ENCODE results near the gene BCL2L13. TPM values are rescaled to one million over a fixed set of nuclear protein-coding genes. Genes with fewer than 3 reads are reported as not detected.

BCL2L13 gene
- total RNA-seq, 1 donor from 2014 or later: 34.6 TPM

- intact Hi-C loops (cut with micrococcal nuclease): no loop called here
- Mint-ChIP-seq H3K27ac (no peak overlapping the region), H3K36me3 (ENCODE audit: low read depth) (peaks cover 8% of the 10 kb centered on the region), H3K4me3 (no peak overlapping the region), H3K27me3 (ENCODE audit: insufficient read depth) (peaks cover 38% of the 10 kb centered on the region), H3K9me3 (no peaks in the 10 kb centered on the region), H3K4me1 (ENCODE audit: low read depth) (peaks cover 51% of the 10 kb centered on the region)
- DNase-seq (ENCODE audit: low spot score): no peak
Observed at GRCh38 chr22:17769013-17769715, 130.6 kb downstream of the BCL2L13 start.

GRCh38 chr22:17769716-17770082 lies 131.1 kb downstream of the BCL2L13 start:
- Mint-ChIP-seq H3K4me1 (ENCODE audit: low read depth) (peaks cover 45% of the 10 kb centered on the region), H3K9me3 (no peaks in the 10 kb centered on the region), H3K27me3 (ENCODE audit: insufficient read depth) (peaks cover 32% of the 10 kb centered on the region), H3K27ac (no peak overlapping the region), H3K36me3 (ENCODE audit: low read depth) (peaks cover 8% of the 10 kb centered on the region), H3K4me3 (no peak overlapping the region)
- no peak for DNase-seq (ENCODE audit: low spot score)
- intact Hi-C loops (cut with micrococcal nuclease): loop anchor here (5.0 to 10.0 kb wide), 3 partner anchors 402 to 682 kb away; partner anchors contain the start of gene CECR2

- Mint-ChIP-seq H3K27me3 (ENCODE audit: insufficient read depth) (peaks cover 25% of the 10 kb centered on the region), H3K36me3 (ENCODE audit: low read depth) (peaks cover 8% of the 10 kb centered on the region), H3K4me1 (ENCODE audit: low read depth) (peaks cover 45% of the 10 kb centered on the region), H3K9me3 (no peaks in the 10 kb centered on the region), H3K4me3 (no peak overlapping the region), H3K27ac (no peak overlapping the region)
- DNase-seq (ENCODE audit: low spot score): no peak
- intact Hi-C loops (cut with micrococcal nuclease): loop anchor here (5.0 to 10.0 kb wide), 3 partner anchors 403 to 683 kb away; partner anchors contain the start of gene CECR2
Observed at GRCh38 chr22:17770180-17771077, 131.9 kb downstream of the BCL2L13 start.

- Mint-ChIP-seq H3K9me3 (no peaks in the 10 kb centered on the region), H3K27me3 (ENCODE audit: insufficient read depth) (peaks cover 18% of the 10 kb centered on the region), H3K4me1 (ENCODE audit: low read depth) (peaks cover 58% of the 10 kb centered on the region), H3K4me3 (peak overlapping the region; percentile 79), H3K36me3 (ENCODE audit: low read depth) (peaks cover 6% of the 10 kb centered on the region), H3K27ac (no peak overlapping the region)
- intact Hi-C loops (cut with micrococcal nuclease): loop anchor here (5.0 to 10.0 kb wide), 3 partner anchors 405 to 685 kb away; partner anchors contain the start of gene CECR2
- DNase-seq (ENCODE audit: low spot score): no peak
Observed at GRCh38 chr22:17772249-17772957, 133.8 kb downstream of the BCL2L13 start.

GRCh38 chr22:17772958-17773605 lies 134.5 kb downstream of the BCL2L13 start:
- Mint-ChIP-seq H3K4me1 (ENCODE audit: low read depth) (peaks cover 58% of the 10 kb centered on the region), H3K36me3 (ENCODE audit: low read depth) (peaks cover 2% of the 10 kb centered on the region)
- intact Hi-C loops (cut with micrococcal nuclease): loop anchor here (5.0 to 10.0 kb wide), 3 partner anchors 406 to 686 kb away; partner anchors contain the start of gene CECR2

GRCh38 chr22:17773606-17774205 lies 135.1 kb downstream of the BCL2L13 start:
- DNase-seq (ENCODE audit: low spot score): peak; percentile 67
- intact Hi-C loops (cut with micrococcal nuclease): loop anchor here (5.0 to 10.0 kb wide), 3 partner anchors 406 to 686 kb away; partner anchors contain the start of gene CECR2
- Mint-ChIP-seq H3K9me3 (no peaks in the 10 kb centered on the region), H3K4me1 (ENCODE audit: low read depth) (peaks cover 63% of the 10 kb centered on the region), H3K27ac (peak overlapping the region; percentile 65), H3K27me3 (ENCODE audit: insufficient read depth) (peaks cover 14% of the 10 kb centered on the region), H3K36me3 (ENCODE audit: low read depth) (peaks cover 2% of the 10 kb centered on the region), H3K4me3 (peak overlapping the region; percentile 79)

More at GRCh38 chr22:17772958-17773605, 134.5 kb downstream of the BCL2L13 start:
- DNase-seq (ENCODE audit: low spot score): no peak
- H3K9me3 Mint-ChIP-seq: no peaks in the 10 kb centered on the region
- H3K4me3 Mint-ChIP-seq: peak overlapping the region; percentile 79
- peak overlapping the region; percentile 65 for H3K27ac Mint-ChIP-seq
- peaks cover 14% of the 10 kb centered on the region for H3K27me3 Mint-ChIP-seq (ENCODE audit: insufficient read depth)

GRCh38 chr22:17774206-17774925 lies 135.8 kb downstream of the BCL2L13 start, which contains the start of gene BID:
Gene BID (minus strand): TSS chr22:17774469. CDS start chr22:17750116, 24,353 bp downstream.
- no peaks in the 10 kb centered on the region for H3K9me3 Mint-ChIP-seq
- peaks cover 3% of the 10 kb centered on the region for H3K36me3 Mint-ChIP-seq (ENCODE audit: low read depth)
- H3K4me1 Mint-ChIP-seq (ENCODE audit: low read depth): peaks cover 69% of the 10 kb centered on the region
- H3K27ac Mint-ChIP-seq: peak within 1 kb of the TSS; percentile 65
- peak within 1 kb of the TSS; percentile 79 for H3K4me3 Mint-ChIP-seq
- intact Hi-C loops (cut with micrococcal nuclease): loop anchor here (5.0 to 10.0 kb wide), 3 partner anchors 407 to 687 kb away; partner anchors contain the start of gene CECR2
- H3K27me3 Mint-ChIP-seq (ENCODE audit: insufficient read depth): peaks cover 14% of the 10 kb centered on the region
- peak; percentile 38 for DNase-seq (ENCODE audit: low spot score)

GRCh38 chr22:17774926-17775685 lies 136.5 kb downstream of the BCL2L13 start:
- Mint-ChIP-seq H3K4me3 (peak overlapping the region; percentile 73), H3K4me1 (ENCODE audit: low read depth) (peaks cover 74% of the 10 kb centered on the region), H3K27me3 (ENCODE audit: insufficient read depth) (peaks cover 14% of the 10 kb centered on the region), H3K36me3 (ENCODE audit: low read depth) (peaks cover 3% of the 10 kb centered on the region), H3K9me3 (no peaks in the 10 kb centered on the region), H3K27ac (peak overlapping the region; percentile 29)
- DNase-seq (ENCODE audit: low spot score): no peak
- intact Hi-C loops (cut with micrococcal nuclease): loop anchor here (5.0 to 10.0 kb wide), 4 partner anchors 408 to 688 kb away; partner anchors contain the start of genes ADA2 and CECR2

GRCh38 chr22:17775781-17776465 lies 137.4 kb downstream of the BCL2L13 start:
- Mint-ChIP-seq H3K4me3 (peak overlapping the region; percentile 73), H3K9me3 (no peaks in the 10 kb centered on the region), H3K36me3 (ENCODE audit: low read depth) (peaks cover 3% of the 10 kb centered on the region), H3K4me1 (ENCODE audit: low read depth) (peaks cover 74% of the 10 kb centered on the region), H3K27me3 (ENCODE audit: insufficient read depth) (peaks cover 12% of the 10 kb centered on the region), H3K27ac (peak overlapping the region; percentile 67)
- no peak for DNase-seq (ENCODE audit: low spot score)
- intact Hi-C loops (cut with micrococcal nuclease): loop anchor here (2.0 to 10.0 kb wide), 4 partner anchors 137 to 559 kb away; partner anchors contain the start of genes ADA2, BCL2L13 and PEX26

All from activated T-helper 1 cell treated with anti-CD3 and anti-CD28 coated beads, Interleukin-12 subunit alpha, Interleukin-12 subunit beta, Interleukin-2, Interleukin-4 antibody, amounts not matched to agents 30 ng/mL and 10 ng/mL and 1 ng/mL, durations not matched to agents 14 hours and 24 hours and 36 hours (primary cell).